ENCODE measurements around the gene NRCAM. TPM values are rescaled to one million over a fixed set of nuclear protein-coding genes. Genes with fewer than 3 reads are reported as not detected.
A peak's percentile ranks its signal among the peaks of the same experiment; 100 is the strongest.

The NRCAM gene
- total RNA-seq, 1 donor from 2014 or later = 9.3 TPM

DNA sequence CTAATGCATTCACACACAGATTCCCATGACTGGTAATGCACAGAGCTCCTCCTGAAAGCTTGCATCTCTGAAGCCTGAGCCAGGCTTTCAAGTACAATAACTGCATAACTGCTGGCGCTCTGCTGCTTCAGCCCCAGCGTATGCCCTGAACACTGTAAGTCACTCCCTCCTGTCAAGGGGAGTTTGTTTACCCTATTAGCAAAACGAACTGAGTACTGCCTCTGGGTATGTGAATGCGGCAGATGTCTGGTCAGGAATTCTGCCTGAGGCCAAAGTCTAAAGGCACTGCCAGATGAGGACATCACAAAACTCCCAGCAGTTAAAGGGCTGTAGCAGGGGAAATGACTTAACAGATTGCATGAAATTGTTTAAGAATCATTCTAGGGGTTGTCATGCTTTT lies 97.7 kb downstream of the NRCAM start:
- no peak for TF ChIP-seq EZH2 (IDR thresholded peaks at IDR 0.05; ENCODE audit: insufficient read depth, low read length)
- TF ChIP-seq, protein P1, sequence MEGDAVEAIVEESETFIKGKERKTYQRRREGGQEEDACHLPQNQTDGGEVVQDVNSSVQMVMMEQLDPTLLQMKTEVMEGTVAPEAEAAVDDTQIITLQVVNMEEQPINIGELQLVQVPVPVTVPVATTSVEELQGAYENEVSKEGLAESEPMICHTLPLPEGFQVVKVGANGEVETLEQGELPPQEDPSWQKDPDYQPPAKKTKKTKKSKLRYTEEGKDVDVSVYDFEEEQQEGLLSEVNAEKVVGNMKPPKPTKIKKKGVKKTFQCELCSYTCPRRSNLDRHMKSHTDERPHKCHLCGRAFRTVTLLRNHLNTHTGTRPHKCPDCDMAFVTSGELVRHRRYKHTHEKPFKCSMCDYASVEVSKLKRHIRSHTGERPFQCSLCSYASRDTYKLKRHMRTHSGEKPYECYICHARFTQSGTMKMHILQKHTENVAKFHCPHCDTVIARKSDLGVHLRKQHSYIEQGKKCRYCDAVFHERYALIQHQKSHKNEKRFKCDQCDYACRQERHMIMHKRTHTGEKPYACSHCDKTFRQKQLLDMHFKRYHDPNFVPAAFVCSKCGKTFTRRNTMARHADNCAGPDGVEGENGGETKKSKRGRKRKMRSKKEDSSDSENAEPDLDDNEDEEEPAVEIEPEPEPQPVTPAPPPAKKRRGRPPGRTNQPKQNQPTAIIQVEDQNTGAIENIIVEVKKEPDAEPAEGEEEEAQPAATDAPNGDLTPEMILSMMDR (IDR thresholded peaks at IDR 0.05; ENCODE audit: insufficient read depth, low read depth, low read length) = no peak
- Histone ChIP-seq H3K9ac (ENCODE audit: low read length) (no peak overlapping the region), H3K79me2 (ENCODE audit: insufficient read depth, low read length) (peaks cover 8% of the 10 kb centered on the region), H3K4me3 (ENCODE audit: insufficient read depth, low read depth, low read length) (no peak overlapping the region), H3K4me2 (ENCODE audit: low read length) (no peak overlapping the region), H2AFZ (ENCODE audit: low read depth, low read length) (no peak overlapping the region), H3K27ac (ENCODE audit: low read depth, low read length) (peak overlapping the region; percentile 9), H3K27me3 (ENCODE audit: insufficient read depth, low read length) (no peaks in the 10 kb centered on the region), H3K4me1 (ENCODE audit: insufficient read depth, low read length) (peaks cover 4% of the 10 kb centered on the region), H3K9me3 (ENCODE audit: insufficient read depth, low read depth, low read length) (no peaks in the 10 kb centered on the region), H3K36me3 (ENCODE audit: insufficient read depth, low read length) (no peaks in the 10 kb centered on the region), H4K20me1 (ENCODE audit: insufficient read depth, low read length) (no peaks in the 10 kb centered on the region)
- no peak overlapping the region for H3K4me3 Mint-ChIP-seq (ENCODE audit: unreplicated experiment)
- H3K4me1 Mint-ChIP-seq (ENCODE audit: low read depth, unreplicated experiment) = no peaks in the 10 kb centered on the region
- DNase-seq (ENCODE audit: low read depth) = peak; percentile 91
- H3K27me3 Mint-ChIP-seq (ENCODE audit: low read depth, unreplicated experiment) = no peaks in the 10 kb centered on the region
- peaks cover 2% of the 10 kb centered on the region for H3K9me3 Mint-ChIP-seq (ENCODE audit: unreplicated experiment)
- FAIRE-seq = no peak
- no peaks in the 10 kb centered on the region for H3K36me3 Mint-ChIP-seq (ENCODE audit: low read depth, unreplicated experiment)
- H3K27ac Mint-ChIP-seq (ENCODE audit: unreplicated experiment) = no peak overlapping the region

GRCh38 chr7:108351729-108352131 lies 104.5 kb downstream of the NRCAM start:
- no peak for FAIRE-seq
- Histone ChIP-seq H3K9ac (ENCODE audit: low read length) (no peak overlapping the region), H3K4me3 (ENCODE audit: insufficient read depth, low read depth, low read length) (no peak overlapping the region), H4K20me1 (ENCODE audit: insufficient read depth, low read length) (peaks cover 5% of the 10 kb centered on the region), H3K4me2 (ENCODE audit: low read length) (no peak overlapping the region), H3K27ac (ENCODE audit: low read depth, low read length) (no peak overlapping the region), H3K4me1 (ENCODE audit: insufficient read depth, low read length) (no peaks in the 10 kb centered on the region), H3K9me3 (ENCODE audit: insufficient read depth, low read depth, low read length) (no peaks in the 10 kb centered on the region), H3K36me3 (ENCODE audit: insufficient read depth, low read length) (no peaks in the 10 kb centered on the region), H2AFZ (ENCODE audit: low read depth, low read length) (no peak overlapping the region), H3K79me2 (ENCODE audit: insufficient read depth, low read length) (peaks cover 7% of the 10 kb centered on the region), H3K27me3 (ENCODE audit: insufficient read depth, low read length) (no peaks in the 10 kb centered on the region)
- no peak for DNase-seq (ENCODE audit: low read depth)
- no peak overlapping the region for H3K27ac Mint-ChIP-seq (ENCODE audit: unreplicated experiment)
- H3K4me3 Mint-ChIP-seq (ENCODE audit: unreplicated experiment) = no peak overlapping the region
- TF ChIP-seq, protein P1 (IDR thresholded peaks at IDR 0.05; ENCODE audit: insufficient read depth, low read depth, low read length) = no peak
- TF ChIP-seq EZH2 (IDR thresholded peaks at IDR 0.05; ENCODE audit: insufficient read depth, low read length) = no peak
- no peaks in the 10 kb centered on the region for H3K4me1 Mint-ChIP-seq (ENCODE audit: low read depth, unreplicated experiment)
- no peaks in the 10 kb centered on the region for H3K36me3 Mint-ChIP-seq (ENCODE audit: low read depth, unreplicated experiment)
- no peaks in the 10 kb centered on the region for H3K27me3 Mint-ChIP-seq (ENCODE audit: low read depth, unreplicated experiment)
- H3K9me3 Mint-ChIP-seq (ENCODE audit: unreplicated experiment) = no peaks in the 10 kb centered on the region

DNA sequence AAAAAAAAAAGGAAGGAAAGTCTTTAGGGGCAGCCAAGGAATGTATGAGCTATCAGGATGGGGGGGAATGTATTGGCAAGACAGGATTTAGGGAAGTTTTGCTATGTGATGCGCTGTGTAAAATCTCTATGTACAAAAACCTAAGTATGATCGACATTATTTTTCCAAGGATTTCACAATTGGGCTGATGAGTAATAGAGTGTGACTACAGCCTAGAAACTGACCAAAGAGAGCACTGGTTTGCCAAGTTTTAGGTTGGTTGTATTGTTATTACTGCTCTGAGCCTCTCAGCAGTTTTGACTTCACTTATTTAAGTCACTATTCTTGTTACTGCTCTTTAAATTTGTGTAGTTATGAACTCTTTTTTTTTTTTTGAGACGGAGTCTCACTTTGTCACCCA lies 107.3 kb downstream of the NRCAM start:
- H3K4me3 Mint-ChIP-seq (ENCODE audit: unreplicated experiment) = no peak overlapping the region
- no peaks in the 10 kb centered on the region for H3K36me3 Mint-ChIP-seq (ENCODE audit: low read depth, unreplicated experiment)
- Histone ChIP-seq H3K27ac (ENCODE audit: low read depth, low read length) (no peak overlapping the region), H3K4me3 (ENCODE audit: insufficient read depth, low read depth, low read length) (no peak overlapping the region), H2AFZ (ENCODE audit: low read depth, low read length) (no peak overlapping the region), H3K9me3 (ENCODE audit: insufficient read depth, low read depth, low read length) (no peaks in the 10 kb centered on the region), H3K4me2 (ENCODE audit: low read length) (no peak overlapping the region), H3K27me3 (ENCODE audit: insufficient read depth, low read length) (no peaks in the 10 kb centered on the region), H3K36me3 (ENCODE audit: insufficient read depth, low read length) (no peaks in the 10 kb centered on the region), H3K4me1 (ENCODE audit: insufficient read depth, low read length) (no peaks in the 10 kb centered on the region), H3K79me2 (ENCODE audit: insufficient read depth, low read length) (peaks cover 3% of the 10 kb centered on the region), H4K20me1 (ENCODE audit: insufficient read depth, low read length) (peaks cover 5% of the 10 kb centered on the region), H3K9ac (ENCODE audit: low read length) (no peak overlapping the region)
- no peaks in the 10 kb centered on the region for H3K27me3 Mint-ChIP-seq (ENCODE audit: low read depth, unreplicated experiment)
- H3K4me1 Mint-ChIP-seq (ENCODE audit: low read depth, unreplicated experiment) = no peaks in the 10 kb centered on the region
- DNase-seq (ENCODE audit: low read depth) (peak; percentile 81), FAIRE-seq (no peak)
- TF ChIP-seq EZH2 (IDR thresholded peaks at IDR 0.05; ENCODE audit: insufficient read depth, low read length) = no peak
- TF ChIP-seq, protein P1 (IDR thresholded peaks at IDR 0.05; ENCODE audit: insufficient read depth, low read depth, low read length) = no peak
- H3K27ac Mint-ChIP-seq (ENCODE audit: unreplicated experiment) = no peak overlapping the region
- no peaks in the 10 kb centered on the region for H3K9me3 Mint-ChIP-seq (ENCODE audit: unreplicated experiment)
